ENCODE measurements around the gene C17orf50.

Gene C17orf50

GRCh38 chr17:35727635-35728034 lies 33.1 kb upstream of the C17orf50 start:
- H3K27ac ChIP-seq (ENCODE audit: low read depth, low read length): no peak overlapping the region

GRCh38 chr17:35728551-35728950 lies 32.1 kb upstream of the C17orf50 start:
- Histone ChIP-seq H3K27me3 (ENCODE audit: control insufficient read depth, low read length) (peaks cover 23% of the 10 kb centered on the region), H3K9me3 (ENCODE audit: control insufficient read depth, insufficient read depth, low read length) (no peaks in the 10 kb centered on the region), H3F3A (ENCODE audit: control insufficient read depth, insufficient read depth) (no peaks in the 10 kb centered on the region), H3K9me2 (replicated peaks; ENCODE audit: control insufficient read depth, low read length) (no peaks in the 10 kb centered on the region), H4K20me1 (ENCODE audit: control insufficient read depth, insufficient read depth, low read depth, low read length) (no peaks in the 10 kb centered on the region), H3K4me3 (ENCODE audit: low read length) (no peak overlapping the region), H3K27ac (ENCODE audit: low read depth, low read length) (no peak overlapping the region), H3K4me1 (ENCODE audit: control insufficient read depth, low read length) (peaks cover 12% of the 10 kb centered on the region), H3K36me3 (ENCODE audit: control insufficient read depth, low read length) (peaks cover 10% of the 10 kb centered on the region), H3K79me2 (ENCODE audit: control insufficient read depth, low read length) (no peaks in the 10 kb centered on the region), H3K4me2 (ENCODE audit: low read length) (no peak overlapping the region)
- no peak for TF ChIP-seq CTCF (IDR thresholded peaks at IDR 0.05; ENCODE audit: low read depth, low read length, poor library complexity, severe bottlenecking)
- TF ChIP-seq EZH2phosphoT487 (IDR thresholded peaks at IDR 0.05; ENCODE audit: borderline replicate concordance, low read length): no peak

More at GRCh38 chr17:35727635-35728034, 33.1 kb upstream of the C17orf50 start:
- Histone ChIP-seq H3K4me3 (ENCODE audit: low read length) (no peak overlapping the region), H4K20me1 (ENCODE audit: control insufficient read depth, insufficient read depth, low read depth, low read length) (no peaks in the 10 kb centered on the region), H3K4me1 (ENCODE audit: control insufficient read depth, low read length) (peaks cover 12% of the 10 kb centered on the region), H3K9me2 (replicated peaks; ENCODE audit: control insufficient read depth, low read length) (no peaks in the 10 kb centered on the region), H3K27me3 (ENCODE audit: control insufficient read depth, low read length) (peaks cover 17% of the 10 kb centered on the region), H3F3A (ENCODE audit: control insufficient read depth, insufficient read depth) (no peaks in the 10 kb centered on the region), H3K79me2 (ENCODE audit: control insufficient read depth, low read length) (no peaks in the 10 kb centered on the region), H3K36me3 (ENCODE audit: control insufficient read depth, low read length) (peaks cover 13% of the 10 kb centered on the region), H3K9me3 (ENCODE audit: control insufficient read depth, insufficient read depth, low read length) (no peaks in the 10 kb centered on the region), H3K4me2 (ENCODE audit: low read length) (no peak overlapping the region)
- TF ChIP-seq EZH2phosphoT487 (IDR thresholded peaks at IDR 0.05; ENCODE audit: borderline replicate concordance, low read length) (no peak), CTCF (IDR thresholded peaks at IDR 0.05; ENCODE audit: low read depth, low read length, poor library complexity, severe bottlenecking) (no peak)

GRCh38 chr17:35729405-35729833 lies 31.3 kb upstream of the C17orf50 start:
- H3K4me3 ChIP-seq (ENCODE audit: low read length): no peak overlapping the region
- H3K27ac ChIP-seq (ENCODE audit: low read depth, low read length): no peak overlapping the region
- H3K4me1 ChIP-seq (ENCODE audit: control insufficient read depth, low read length): peaks cover 12% of the 10 kb centered on the region
- peaks cover 3% of the 10 kb centered on the region; the same call in 1 of the 2 replicates for H3K36me3 ChIP-seq (ENCODE audit: control insufficient read depth, low read length)
- no peaks in the 10 kb centered on the region for H3K79me2 ChIP-seq (ENCODE audit: control insufficient read depth, low read length)
- H3K4me2 ChIP-seq (ENCODE audit: low read length): no peak overlapping the region
- peaks cover 23% of the 10 kb centered on the region for H3K27me3 ChIP-seq (ENCODE audit: control insufficient read depth, low read length)
- no peaks in the 10 kb centered on the region for H3K9me2 ChIP-seq (replicated peaks; ENCODE audit: control insufficient read depth, low read length)
- no peaks in the 10 kb centered on the region for H4K20me1 ChIP-seq (ENCODE audit: control insufficient read depth, insufficient read depth, low read depth, low read length)
- H3F3A ChIP-seq (ENCODE audit: control insufficient read depth, insufficient read depth): no peaks in the 10 kb centered on the region
- TF ChIP-seq CTCF (IDR thresholded peaks at IDR 0.05; ENCODE audit: low read depth, low read length, poor library complexity, severe bottlenecking) (no peak), EZH2phosphoT487 (IDR thresholded peaks at IDR 0.05; ENCODE audit: borderline replicate concordance, low read length) (no peak)
- H3K9me3 ChIP-seq (ENCODE audit: control insufficient read depth, insufficient read depth, low read length): no peaks in the 10 kb centered on the region

Measured in DOHH2 (cell line).